ELR (cell line): ENCODE data around the gene C2CD2L.
"Not testable (repeated sequence)": the region's sequence is repeated elsewhere in the genome, so short reads cannot be mapped to it uniquely, and the experiment has no call there.

Experiments
- DNase-seq: peaks from one replicate; pipeline ENCODE4 v3.0.0-alpha.2; 2015; ENCODE audit warnings: low read depth

The C2CD2L gene

DNA sequence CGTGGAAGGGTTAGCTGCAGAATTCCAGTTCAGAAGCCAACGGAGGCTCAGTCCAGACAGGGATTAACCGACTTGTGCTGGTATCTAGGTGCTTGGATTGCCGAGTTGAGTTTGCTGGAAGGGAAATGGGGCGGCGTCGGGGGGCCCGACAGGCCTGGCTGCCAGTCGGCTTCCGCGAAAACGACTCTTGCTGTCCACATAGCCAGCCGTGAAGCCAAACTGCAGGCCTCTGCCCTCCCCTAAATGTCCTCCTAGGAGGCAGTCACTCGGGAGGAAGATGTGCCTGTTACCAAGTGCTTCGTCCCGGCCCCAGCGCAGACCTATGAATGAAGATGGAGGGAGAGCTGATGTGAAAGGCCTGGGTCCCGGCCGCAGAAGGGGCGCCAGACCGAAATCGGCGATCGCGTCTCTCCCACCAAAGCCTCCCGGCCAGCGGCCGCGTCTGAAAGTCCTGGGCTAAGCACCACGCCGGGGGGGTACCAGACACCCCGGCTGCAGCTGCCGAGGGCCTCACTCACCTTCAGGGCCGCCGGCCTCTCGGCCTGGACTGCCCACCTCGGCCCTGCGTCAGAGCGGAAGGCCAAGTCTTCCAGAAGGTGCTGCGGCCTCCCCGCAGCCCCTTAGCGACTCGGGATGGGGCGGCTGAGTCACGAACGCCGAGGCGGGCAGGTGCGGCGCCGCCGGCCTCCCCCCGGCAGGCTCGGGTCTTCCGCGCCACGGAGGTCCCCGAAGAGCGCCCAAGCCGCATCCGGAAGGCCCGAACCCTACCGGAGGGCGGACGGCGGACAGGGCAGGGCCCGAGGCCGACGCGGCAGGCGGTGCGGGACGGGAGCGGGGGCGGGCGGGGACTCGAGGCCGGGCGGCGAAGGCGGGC is 13.0 kb upstream of the C2CD2L start:
- DNase-seq = peak; percentile 62

DNA sequence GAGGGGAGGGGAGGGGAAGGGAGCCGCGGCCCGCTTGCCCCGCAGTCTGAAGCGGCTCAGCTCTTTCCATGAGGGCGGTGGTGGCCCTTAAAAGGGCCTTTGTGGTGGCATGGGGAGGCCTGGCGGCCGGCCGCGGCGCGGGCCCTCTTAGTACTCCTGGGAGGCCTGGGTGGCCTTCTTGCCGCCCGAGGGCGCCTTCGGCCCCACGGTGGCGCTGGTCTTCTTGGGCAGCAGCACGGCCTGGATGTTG is 12.4 kb upstream of the C2CD2L start:
- peak; percentile 78 for DNase-seq

GRCh38 chr11:119095066-119095880 is 11.9 kb upstream of the C2CD2L start:
- DNase-seq = peak; percentile 100

DNA sequence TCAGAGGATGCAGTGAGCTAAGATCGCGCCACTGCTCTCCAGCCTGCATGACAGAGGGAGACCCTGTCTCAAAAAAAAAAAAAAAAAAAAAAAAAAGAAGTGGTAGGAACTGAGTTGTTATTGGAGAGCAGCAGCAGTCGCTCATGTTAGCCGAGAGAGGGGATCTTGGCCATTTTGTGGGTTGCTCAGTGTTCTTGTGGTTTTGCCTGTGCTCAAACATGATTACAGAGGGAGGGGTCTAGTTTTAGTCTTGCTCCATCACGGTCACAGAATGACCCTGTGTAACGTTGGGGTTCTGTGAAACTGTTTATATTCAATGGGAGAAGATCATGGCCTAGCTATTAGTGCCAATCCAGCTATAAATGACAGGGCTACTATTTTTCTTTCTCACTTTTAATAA is 7.4 kb upstream of the C2CD2L start:
- DNase-seq = no peak

DNA sequence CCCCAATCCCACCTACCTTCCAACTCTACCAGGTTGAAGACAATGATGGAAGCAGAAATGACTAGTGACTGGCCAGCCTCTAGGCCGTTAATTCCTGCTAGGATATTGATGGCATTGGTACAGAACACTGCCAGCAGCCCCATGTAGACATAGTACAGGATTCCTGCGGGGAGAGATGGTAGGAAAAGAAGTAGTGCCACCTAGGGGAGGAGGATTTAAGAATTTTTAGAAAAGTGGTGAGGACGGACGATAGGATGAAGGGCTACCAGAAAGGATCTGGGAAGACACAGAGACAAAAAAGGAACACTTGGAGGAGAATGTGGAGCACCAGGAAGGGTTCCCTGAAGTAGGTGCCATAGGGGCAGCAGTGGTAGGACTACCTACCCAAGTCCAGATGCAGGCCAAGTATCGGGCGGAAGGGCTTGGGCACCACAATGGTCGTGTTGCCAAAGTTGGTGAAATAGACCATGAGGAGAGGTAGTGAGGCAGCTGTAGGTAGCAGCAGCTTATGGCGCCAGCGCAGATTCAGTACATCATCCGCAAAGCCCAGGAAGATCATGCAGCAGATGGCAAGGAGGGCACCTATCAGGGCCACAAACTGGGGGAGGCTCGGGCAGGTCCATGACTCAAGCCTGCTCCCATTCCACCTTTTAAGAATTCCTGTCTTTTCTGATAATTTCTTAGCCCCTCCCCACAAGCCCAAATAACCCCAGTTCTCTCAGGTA is 6.7 kb upstream of the C2CD2L start:
- peak; percentile 65 for DNase-seq

GRCh38 chr11:119100994-119101758 is 6.0 kb upstream of the C2CD2L start:
- DNase-seq = peak; percentile 62

GRCh38 chr11:119101759-119102423 is 5.3 kb upstream of the C2CD2L start, which contains the start of gene DPAGT1:
DPAGT1 (minus strand) TSS chr11:119101853; CDS start chr11:119101655, 198 bp downstream.
- peak; percentile 98 for DNase-seq

DNA sequence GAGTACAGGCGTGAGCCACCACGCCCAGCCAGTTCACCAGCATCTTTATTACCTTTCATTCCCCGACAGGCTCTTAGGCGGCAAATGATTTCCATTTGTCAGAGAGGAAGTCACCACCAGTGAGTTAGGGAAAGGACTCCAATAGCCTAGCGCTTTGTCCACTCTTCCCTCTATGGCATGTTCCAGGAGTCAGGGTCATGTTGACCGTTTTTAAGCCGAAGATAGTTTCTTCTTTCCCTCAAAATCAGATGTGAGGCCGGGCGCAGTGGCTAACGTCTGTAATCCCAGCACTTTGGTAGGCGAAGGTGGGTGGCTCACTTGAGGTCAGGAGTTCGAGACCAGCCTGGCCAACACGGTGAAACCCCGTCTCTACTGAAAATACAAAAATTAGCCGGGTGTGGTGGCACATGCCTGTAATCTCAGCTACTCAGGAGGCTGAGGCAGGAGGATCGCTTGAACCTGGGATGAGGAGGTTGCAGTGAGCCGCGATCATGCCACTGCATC is 3.9 kb upstream of the C2CD2L start:
- not testable (repeated sequence) for DNase-seq

GRCh38 chr11:119103793-119104192 is 3.4 kb upstream of the C2CD2L start:
- no peak for DNase-seq

- peak; percentile 22 for DNase-seq
These were observed 498 bp downstream of the C2CD2L start for GRCh38 chr11:119107538-119108145.

GRCh38 chr11:119108146-119108856 is 1.2 kb downstream of the C2CD2L start:
- DNase-seq = peak; percentile 60

DNA sequence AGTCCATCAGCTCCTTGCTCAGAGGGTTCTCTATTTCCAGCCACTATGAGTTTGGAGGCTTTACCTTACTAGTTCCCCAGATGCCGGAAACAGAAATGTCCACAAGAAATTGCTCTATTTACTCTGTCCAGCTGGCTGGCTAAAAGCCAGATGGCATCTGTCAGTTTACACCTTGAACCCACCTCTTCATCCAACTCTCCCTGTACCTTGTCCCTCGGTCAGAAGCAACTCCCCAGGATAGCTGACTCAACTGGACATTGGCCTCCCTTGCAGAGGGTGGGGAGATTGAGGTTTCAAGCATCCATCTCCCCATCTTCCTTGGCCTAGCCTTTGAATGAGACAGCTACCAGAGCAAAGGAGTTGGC is 1.7 kb downstream of the C2CD2L start:
- no peak for DNase-seq

GRCh38 chr11:119109843-119110242 is 2.7 kb downstream of the C2CD2L start:
- no peak for DNase-seq

DNA sequence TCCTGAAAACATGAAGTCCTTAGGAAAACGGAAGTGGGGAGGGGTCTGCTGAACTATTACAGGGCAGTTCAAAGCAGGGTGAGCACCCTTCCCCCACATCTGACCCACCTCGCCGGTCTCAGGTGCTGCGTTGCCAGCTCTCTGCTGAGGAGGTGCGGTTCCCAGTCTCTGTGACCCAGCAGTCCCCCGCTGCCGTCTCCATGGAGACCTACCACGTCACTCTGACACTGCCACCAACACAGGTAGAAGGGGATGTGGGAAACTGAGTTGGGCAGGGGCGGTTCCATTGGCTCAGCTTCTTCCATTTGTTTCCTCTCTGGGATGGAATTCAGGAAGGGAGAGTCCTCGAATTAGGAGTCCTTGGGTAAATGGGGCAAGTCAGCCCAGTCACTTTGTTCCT is 3.3 kb downstream of the C2CD2L start:
- no peak for DNase-seq

DNA sequence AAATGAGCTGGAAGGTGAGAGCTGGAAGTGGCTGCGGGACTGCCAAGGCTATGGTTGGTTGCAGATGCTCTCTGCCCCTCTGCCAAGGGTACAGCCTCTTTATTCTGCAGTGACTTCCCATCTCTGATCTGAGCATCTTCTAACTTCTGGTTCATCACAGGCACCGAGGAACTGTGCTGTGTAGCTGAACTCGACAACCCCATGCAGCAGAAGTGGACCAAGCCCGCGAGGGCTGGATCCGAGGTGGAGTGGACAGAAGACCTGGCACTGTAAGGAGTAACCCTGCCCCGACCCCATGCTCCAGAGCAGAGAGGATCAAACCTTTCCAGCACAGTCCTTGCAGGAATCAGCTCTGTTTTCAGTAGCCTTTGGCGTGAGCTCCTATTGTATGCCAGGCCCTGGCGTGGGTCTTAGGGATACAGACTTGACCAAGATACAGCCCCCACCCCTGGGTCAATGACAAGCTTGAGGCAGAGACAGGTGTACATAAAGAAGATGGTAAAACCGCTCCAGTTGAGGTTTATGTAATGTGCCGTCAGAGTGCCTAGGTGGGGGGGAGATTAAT is 4.3 kb downstream of the C2CD2L start:
- DNase-seq = no peak

GRCh38 chr11:119112314-119113020 is 5.3 kb downstream of the C2CD2L start:
- no peak for DNase-seq

GRCh38 chr11:119113716-119114115 is 6.6 kb downstream of the C2CD2L start:
- no peak for DNase-seq

DNA sequence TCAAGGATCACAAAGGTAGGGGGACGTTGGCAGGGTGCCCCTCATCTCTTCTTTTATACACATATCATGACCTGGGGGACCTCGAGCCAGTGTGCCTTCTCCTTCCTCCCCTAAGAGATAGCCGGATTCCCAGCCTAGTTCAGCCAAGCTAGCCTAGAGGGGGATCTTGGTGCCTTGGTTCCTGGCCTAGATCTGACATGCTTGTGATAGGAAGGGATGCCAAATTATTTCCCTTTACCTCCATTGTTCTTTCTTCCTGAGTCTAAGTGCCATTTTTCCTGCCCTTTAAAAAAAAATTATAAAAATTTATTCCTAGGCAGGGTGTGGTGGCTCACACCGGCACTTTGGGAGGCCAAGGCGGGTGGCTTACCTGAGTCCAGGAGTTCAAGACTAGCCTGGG is 7.2 kb downstream of the C2CD2L start:
- no peak for DNase-seq
